ENCODE measurements around the gene EVA1A. TPM values are rescaled to one million over a fixed set of nuclear protein-coding genes. Genes with fewer than 3 reads are reported as not detected.

EVA1A gene
- total and polyA plus RNA-seq, 8 donors: 1.3 to 4.7 (median 2.4) TPM; not detected in 3

- Histone ChIP-seq H3K9me3 (no peaks in the 10 kb centered on the region), H3K27ac (no peak overlapping the region), H3K4me1 (peaks cover 0 to 4% (median 0%) of the 10 kb centered on the region in 4 donors), H3K36me3 (no peaks in the 10 kb centered on the region), H3K4me3 (no peak overlapping the region), H3K27me3 (no peaks in the 10 kb centered on the region)
- peak in 1 of 2 donors; percentile 62 for DNase-seq
- intact Hi-C loops (cut with DNase I; ENCODE audit: low total_unique reads): no loop called here
- no peak for TF ChIP-seq POLR2A (IDR thresholded peaks at IDR 0.05)
- TF ChIP-seq CTCF (IDR thresholded peaks at IDR 0.05): no peak
- TF ChIP-seq EP300 (IDR thresholded peaks at IDR 0.05): no peak
- no peak for TF ChIP-seq POLR2AphosphoS5 (IDR thresholded peaks at IDR 0.05)
- 35 to 44% (median 43%) methylated on average over 2 of the region's 2 CpGs for WGBS, 5 donors
These were observed 84.0 kb downstream of the EVA1A start for GRCh38 chr2:75476761-75477160.

- WGBS, 5 donors: 55 to 77% (median 57%) methylated on average over 2 of the region's 2 CpGs
- H3K27ac ChIP-seq: no peak overlapping the region
These were observed 84.8 kb downstream of the EVA1A start for GRCh38 chr2:75475976-75476375.

GRCh38 chr2:75475049-75475448, 85.7 kb downstream of the EVA1A start:
- H3K4me1 ChIP-seq: no peaks in the 10 kb centered on the region
- intact Hi-C loops (cut with DNase I; ENCODE audit: low total_unique reads): no loop called here
- DNase-seq: no peak
- H3K27me3 ChIP-seq: no peaks in the 10 kb centered on the region
- H3K9me3 ChIP-seq: no peaks in the 10 kb centered on the region
- no peak overlapping the region for H3K27ac ChIP-seq
- 43 to 51% (median 48%) methylated on average over 2 of the region's 2 CpGs for WGBS, 5 donors
- no peak overlapping the region for H3K4me3 ChIP-seq
- no peaks in the 10 kb centered on the region for H3K36me3 ChIP-seq
- TF ChIP-seq POLR2AphosphoS5 (IDR thresholded peaks at IDR 0.05): no peak
- TF ChIP-seq CTCF (IDR thresholded peaks at IDR 0.05): no peak
- TF ChIP-seq POLR2A (IDR thresholded peaks at IDR 0.05): no peak
- no peak for TF ChIP-seq EP300 (IDR thresholded peaks at IDR 0.05)

More at GRCh38 chr2:75475976-75476375, 84.8 kb downstream of the EVA1A start:
- H3K4me1 ChIP-seq: no peaks in the 10 kb centered on the region
- TF ChIP-seq EP300 (IDR thresholded peaks at IDR 0.05): no peak
- TF ChIP-seq CTCF (IDR thresholded peaks at IDR 0.05): no peak
- TF ChIP-seq POLR2A (IDR thresholded peaks at IDR 0.05): no peak
- no peak for TF ChIP-seq POLR2AphosphoS5 (IDR thresholded peaks at IDR 0.05)
- no peak overlapping the region for H3K4me3 ChIP-seq
- intact Hi-C loops (cut with DNase I; ENCODE audit: low total_unique reads): no loop called here
- H3K9me3 ChIP-seq: no peaks in the 10 kb centered on the region
- no peaks in the 10 kb centered on the region for H3K36me3 ChIP-seq
- H3K27me3 ChIP-seq: no peaks in the 10 kb centered on the region
- DNase-seq: no peak

- 76 to 83% (median 82%) methylated on average over 8 of the region's 8 CpGs for WGBS, 5 donors
- H3K4me1 ChIP-seq: no peaks in the 10 kb centered on the region
- TF ChIP-seq CTCF (IDR thresholded peaks at IDR 0.05) (no peak), POLR2A (IDR thresholded peaks at IDR 0.05) (no peak), POLR2AphosphoS5 (IDR thresholded peaks at IDR 0.05) (no peak), EP300 (IDR thresholded peaks at IDR 0.05) (no peak)
- H3K36me3 ChIP-seq: no peaks in the 10 kb centered on the region
- H3K9me3 ChIP-seq: no peaks in the 10 kb centered on the region
- H3K4me3 ChIP-seq: no peak overlapping the region
- no peak overlapping the region for H3K27ac ChIP-seq
- H3K27me3 ChIP-seq: no peaks in the 10 kb centered on the region
- DNase-seq: no peak
- intact Hi-C loops (cut with DNase I; ENCODE audit: low total_unique reads): loop anchor here (5.0 kb wide), 1 partner anchor 138 kb away; no protein-coding TSS in a partner anchor
These were observed 86.6 kb downstream of the EVA1A start for GRCh38 chr2:75474115-75474514.

Measured in stomach (tissue), 9 donors.